Stimulated activated CD4-positive, alpha-beta T cell treated with anti-CD3 and anti-CD28 coated beads, Interleukin-4, amount 100 ng/mL, for 1 hour (primary cell): Measurements from ENCODE around the gene THTPA.

Experiments used
- DNase-seq: peaks from one replicate; pipeline ENCODE4 v3.0.0-alpha.2; 2020

The THTPA gene

DNA sequence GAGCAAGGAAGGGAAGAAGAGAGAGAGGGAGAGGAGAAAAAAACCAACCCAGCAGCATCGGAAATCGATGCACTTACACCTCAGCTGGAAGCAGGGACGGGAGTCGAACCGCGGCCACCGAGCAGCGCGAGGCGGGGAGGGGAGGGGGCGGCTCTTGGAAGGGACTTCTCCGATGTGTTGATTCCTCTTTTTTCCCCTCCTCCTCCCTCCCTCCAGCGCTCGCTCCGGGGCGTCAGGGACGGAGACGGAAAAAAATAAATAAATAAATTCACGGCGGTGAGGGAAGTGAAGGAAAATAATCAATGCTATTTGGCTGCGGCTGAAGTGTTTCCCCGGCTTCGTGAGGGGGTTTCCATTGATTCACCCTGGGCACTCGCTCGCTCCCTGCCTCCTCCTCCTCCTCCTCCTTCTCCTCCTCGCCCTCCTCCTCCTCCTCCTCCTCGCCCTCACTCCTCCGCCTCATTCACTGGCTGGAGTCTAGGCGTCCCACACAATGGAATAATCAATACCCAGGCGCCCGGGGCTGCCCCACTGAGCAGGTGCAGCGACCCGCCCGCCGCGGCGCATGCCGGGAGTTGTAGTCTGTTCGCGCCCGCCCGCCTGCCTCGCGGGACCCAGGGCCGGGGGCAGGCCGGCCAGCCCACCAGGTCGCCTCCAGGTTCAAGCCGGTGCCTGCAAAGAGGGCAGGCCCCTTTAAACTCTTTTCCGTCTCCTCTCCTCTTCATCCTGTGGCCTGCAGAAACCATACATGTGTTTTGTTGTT lies 4.6 kb upstream of the THTPA start, which contains the start of gene ZFHX2:
Gene ZFHX2 (minus strand): TSS at position 500 of the 763 bp plus-strand sequence. CDS start 16,440 bp downstream, outside the sequence.
- peak; percentile 86 for DNase-seq

DNA sequence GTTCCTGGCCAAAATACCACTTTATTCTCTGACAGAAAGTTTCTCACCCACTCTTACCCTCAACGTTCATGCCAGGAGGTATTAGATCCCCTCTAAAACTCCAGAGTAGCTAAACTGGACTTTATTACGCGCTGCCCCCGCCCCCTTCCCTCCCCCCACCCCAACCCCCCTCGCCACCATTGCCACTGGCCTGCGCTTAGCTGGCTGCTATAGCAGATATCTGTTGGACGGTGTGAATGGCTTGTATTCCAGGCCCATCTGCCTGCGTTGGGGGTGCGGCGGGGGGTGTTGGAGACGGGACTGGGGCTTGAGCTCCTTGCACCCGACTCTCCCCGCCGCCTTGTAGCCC lies 564 bp upstream of the THTPA start:
- no peak for DNase-seq

DNA sequence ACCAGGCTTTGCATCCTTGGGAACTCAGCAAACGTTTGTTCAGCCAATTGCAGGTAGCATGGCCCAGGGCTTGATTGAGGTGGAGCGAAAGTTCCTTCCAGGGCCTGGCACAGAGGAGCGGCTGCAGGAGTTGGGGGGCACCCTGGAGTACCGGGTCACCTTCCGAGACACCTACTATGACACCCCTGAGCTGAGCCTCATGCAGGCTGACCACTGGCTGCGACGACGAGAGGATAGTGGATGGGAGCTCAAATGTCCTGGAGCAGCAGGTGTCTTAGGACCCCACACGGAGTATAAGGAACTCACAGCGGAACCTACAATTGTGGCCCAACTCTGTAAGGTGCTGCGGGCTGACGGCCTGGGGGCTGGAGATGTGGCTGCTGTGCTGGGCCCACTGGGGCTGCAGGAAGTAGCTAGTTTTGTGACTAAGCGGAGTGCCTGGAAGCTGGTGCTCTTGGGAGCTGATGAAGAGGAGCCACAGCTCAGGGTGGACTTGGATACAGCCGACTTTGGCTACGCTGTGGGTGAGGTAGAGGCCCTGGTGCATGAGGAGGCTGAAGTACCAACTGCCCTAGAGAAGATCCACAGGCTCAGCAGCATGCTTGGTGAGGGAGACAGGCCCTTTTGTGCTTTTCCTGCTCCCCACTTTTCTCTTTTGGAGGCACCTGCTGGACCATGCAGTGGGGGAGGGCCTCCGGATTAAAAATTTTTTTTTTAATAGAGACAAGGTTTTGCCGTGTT lies 799 bp downstream of the THTPA start:
- DNase-seq: no peak

DNA sequence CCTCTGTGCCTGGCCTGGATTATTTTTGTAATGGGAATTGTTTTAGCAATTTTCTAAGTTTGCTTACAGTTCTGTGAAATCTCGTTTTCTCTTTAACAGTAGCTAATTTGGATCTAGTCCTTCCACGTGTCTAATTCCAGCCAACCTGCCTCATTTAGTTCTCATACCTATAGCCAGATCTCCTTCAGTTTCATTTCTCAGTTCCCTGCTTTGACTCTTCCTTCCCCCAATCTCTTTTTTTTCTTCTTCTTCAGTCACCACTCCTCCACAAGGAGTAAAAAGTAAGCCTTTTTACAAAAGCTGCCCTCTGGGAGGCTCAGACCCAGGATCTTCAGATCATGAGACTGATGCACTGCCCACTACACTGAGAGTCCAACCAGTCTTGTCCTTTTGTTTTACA lies 1.4 kb downstream of the THTPA start:
- no peak for DNase-seq

DNA sequence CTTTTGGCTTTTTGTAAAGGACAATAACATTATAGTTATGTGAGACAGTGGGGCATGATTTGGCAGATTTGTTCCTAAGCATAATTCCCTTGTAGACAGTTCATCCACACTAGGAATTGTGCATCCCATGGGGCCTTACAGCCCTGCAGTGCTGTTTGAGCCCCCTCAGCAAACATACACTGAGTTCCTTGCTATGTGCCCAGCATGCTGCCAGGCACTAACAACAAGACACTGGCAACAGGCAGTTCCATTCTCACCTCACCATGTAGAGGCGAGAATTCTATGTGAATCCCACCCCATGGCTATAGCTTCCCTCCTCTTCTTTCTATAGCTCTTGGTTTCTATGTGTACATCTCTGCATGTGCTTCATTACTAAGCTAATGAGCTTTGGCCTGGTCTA lies 1.9 kb downstream of the THTPA start:
- DNase-seq: no peak

DNA sequence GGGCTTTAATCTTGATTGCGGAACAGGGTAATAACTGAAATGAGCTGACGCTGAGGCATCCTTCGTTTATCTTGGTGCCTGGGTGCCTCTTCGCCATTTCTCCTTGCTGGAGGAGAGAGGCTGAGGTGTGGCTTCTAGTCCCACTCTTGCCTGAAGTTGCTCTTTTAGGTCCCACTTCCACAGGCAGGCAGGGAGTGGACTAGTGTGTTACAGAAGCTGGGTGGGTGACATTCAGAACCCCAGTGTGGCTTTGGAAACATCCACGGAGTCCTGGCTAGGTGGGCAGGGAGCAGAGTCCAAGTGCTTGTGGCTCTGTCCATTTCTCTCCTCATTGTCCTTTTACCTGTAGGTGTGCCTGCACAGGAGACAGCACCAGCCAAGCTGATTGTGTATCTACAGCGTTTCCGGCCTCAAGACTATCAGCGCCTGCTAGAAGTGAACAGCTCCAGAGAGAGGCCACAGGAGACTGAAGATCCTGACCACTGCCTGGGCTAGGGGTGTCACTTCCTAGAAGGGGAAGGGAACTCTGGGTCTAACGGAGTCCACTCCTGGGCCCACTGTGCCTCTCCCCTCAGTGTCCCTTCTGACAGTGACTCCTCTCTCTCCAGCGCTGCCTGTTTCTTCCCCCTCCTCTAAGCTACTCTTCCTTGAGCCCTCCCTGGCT lies 2.4 kb downstream of the THTPA start:
- no peak for DNase-seq

DNA sequence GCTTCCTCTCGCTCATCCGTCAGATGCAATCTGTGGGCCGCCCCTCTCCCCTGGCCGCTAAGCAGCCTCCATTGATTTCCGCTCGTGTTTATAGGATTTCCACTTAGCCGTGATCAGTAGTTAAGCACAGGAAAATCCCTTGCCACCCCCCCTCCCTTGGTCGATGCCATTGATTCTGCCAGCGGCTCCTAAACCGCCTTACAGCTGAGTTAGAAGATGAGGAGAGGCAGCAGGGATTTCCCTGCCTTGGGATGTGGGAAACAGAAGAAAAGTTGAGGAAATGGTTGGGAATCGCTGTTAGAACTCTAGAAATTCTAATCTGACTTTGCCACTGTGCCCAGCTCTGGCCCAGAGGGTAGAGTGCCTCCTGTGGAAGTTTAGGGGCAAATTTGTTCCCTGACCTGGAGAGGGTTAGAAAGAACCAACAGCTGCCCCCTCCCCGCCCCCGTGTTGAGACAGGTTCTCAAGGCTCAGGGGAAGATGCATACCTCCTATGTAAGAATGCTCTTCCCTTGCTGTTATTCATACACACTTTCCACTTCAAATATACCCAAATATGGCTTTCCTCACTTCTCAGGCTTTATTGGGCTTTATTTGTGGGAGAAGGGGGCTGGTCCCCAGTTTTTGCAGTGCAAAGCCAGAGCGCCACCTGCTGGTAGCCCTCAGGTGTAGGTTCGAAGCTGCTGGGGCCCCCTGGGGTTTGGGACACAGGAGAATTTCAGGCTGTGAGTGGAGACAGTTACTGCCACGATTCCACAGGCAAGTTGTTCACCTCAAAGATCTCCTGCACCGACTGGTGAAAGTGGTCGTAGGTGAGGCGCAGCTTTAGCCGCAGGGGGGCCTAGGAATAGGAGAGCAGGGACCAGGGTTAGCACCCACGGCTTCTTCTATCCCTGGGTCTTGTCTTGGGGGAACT lies 3.2 kb downstream of the THTPA start:
- peak; percentile 75 for DNase-seq

DNA sequence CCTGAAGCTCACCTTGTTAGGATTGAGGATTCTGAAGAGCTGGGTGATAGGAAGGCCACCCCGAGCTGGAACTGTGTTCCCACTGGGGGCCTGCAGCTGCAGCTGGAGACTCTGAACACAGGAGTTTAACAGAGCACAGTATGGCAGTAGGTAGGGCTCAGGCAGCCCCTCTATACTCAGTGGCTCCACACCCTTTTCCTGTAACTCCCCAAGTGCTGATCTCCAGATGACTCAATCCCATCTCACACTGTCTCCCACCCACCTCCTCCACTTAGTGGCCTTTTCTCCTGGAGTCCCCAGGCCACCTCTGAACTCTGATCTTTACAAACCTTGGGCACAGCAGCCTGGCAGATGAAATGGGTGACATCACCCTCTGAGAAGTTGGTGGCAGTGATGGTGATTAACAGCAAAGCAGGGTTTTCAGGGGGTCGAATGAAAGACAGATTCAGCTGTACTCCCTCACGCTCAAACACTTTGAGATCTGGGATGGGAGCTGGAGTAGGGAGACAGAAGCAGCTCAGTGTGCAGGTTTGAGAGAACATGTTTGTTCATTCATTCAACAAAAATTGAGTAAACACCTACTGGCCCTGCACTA lies 4.0 kb downstream of the THTPA start:
- DNase-seq: no peak

DNA sequence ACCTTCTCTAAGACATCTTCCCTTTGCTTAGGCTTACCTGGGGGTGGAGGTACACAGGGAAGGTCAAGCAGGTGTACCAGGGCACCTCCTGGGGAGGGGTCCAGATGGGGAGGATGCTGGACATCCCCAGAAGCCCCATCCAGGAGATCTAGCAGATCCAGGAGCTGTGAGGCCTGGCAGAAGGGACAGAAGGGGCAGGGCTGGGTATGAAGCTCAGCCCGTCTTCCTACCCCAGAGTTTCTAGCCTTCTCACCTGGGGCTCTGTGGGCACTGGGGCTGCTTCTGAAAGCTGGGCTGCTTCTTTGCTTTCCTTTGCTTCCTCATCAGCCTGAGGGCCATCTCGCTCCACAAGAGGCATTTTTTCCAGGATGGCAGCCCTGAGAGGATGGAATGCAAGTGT lies 5.2 kb downstream of the THTPA start:
- no peak for DNase-seq

DNA sequence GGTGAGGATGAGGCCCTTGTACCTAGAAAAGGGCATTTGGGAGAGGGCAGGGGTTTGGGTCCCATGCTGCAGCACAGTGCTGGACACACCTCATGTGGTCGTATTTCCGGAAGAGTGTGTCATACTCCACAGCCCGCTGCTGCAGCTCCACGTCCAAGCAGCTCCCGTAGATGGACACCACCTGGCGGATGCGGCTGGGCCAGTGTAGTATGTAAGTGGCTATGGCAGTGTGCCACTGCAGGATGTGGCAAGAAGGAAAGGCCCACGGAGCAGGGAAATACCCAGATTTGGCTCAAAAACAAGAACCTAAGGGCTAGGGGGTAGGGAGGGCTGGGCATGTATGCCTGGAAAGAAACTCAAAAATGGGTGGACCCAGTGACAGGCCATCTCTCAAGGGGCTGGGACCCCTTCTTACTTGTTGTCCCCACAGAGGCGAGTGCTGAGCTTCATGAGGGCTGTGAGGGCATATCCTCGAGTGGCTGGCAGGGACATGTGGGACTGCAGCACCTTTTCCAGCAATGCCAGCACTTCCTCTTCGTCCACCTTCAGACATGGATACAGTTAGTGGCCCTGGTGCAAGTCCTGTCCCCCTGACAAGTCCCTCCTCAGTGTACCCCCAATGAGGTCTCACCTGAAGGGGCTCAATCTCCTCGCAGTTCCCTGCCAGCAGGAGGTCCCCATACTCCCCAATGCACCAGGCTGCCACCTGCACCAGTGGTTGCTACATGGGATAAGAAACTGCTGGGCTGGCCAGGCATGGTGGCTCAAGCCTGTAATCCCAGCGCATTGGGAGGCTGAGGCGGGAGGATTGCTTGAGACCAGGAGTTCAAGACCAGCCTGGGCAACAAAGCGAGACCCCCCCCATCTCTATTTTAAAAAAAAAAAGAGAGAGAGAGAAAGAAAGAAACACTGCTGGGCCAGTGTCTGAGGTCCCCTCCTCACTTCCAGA lies 6.1 kb downstream of the THTPA start:
- no peak for DNase-seq

DNA sequence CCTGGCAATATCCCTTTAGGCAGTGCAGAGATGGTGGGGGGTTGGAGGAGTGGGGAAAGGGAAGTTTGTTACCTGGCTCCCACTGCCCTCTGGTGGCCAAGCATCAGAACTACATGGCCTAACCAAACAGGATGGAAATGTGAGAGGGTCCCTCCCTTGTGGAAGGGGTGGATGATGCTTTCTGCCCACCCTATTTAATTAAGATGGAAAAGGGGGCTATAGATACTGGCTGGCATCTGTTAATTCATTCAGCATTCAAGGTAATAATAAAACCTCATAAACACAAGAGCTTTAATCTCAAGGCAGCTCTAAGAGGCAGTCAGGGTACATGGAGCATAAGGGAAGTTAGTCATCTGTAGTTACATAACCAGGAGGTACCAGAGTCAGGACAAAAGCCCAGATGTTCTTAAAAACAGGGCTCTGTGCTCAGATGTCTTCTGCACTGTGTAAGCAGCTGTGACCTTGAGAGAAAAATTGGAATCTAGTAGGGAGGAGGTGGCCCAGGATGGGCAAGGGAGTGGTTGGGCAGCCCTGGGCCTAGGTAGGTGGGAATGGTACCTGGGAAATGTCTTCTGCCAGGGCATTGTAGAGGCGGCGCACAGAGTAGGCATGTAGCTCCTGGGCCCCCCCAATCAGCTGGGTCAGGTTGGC lies 6.9 kb downstream of the THTPA start:
- DNase-seq: peak; percentile 63

DNA sequence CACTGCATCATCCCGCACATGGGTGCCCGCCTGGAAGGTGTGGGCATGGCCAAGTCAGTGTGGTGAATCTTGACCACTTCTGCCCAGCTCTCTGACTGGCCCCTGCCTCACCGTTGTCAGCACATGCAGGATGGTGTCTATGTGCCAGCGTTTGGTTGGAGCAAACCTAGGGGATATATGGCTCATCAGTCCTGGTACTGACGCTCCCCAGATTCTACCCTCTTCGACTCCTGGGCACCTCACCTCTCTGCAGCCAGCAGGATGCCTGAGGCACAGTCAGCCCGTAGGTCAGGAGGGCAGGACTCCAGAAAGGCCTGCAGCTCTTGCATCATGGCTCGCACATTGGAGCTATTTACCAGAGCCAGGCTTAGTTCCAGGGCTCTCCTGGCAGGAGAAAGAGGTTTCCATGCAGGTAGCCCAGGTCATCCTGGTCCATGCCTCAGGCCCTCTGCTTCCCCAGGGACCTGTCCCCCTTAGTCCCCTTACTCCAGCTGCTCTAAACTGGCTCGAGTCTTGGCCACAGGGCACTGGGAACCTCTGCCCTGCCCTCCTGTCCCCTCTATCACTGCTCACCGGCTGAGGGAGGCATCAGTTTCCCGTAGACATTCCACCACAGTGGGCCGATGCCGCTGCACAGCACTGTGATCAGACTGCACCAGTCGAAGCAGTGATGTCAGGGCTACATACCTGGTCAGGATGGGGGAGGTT lies 7.6 kb downstream of the THTPA start:
- no peak for DNase-seq

DNA sequence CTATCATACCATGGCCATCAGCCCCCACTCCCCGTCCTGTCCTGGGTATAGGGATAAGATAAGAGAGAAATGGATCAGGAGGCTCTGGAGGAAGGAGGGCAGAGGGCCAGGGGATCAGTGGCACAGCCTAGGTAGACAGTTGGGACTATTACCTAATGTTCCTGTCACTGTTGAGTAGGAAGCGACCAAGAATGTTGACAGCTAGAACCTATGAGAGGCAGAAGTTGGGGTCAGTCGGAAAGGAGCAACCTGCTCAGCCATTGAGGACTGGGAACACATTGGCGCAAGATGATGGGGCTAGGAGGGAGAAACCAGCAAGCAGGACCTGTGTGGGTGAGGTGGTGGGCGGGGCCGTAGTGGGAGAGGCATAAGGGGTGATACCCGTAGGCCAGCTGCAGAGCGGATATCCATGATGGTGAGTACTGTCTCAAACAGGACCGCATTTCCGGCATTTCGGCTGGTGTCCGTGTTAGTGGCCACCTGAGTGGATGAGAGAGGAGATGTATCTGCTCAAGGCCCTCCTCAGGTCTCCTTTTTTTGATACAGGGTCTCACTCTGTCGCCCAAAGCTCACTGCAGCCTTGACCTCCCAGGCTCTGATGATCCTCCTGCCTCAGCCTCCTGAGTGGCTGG lies 8.2 kb downstream of the THTPA start:
- no peak for DNase-seq

DNA sequence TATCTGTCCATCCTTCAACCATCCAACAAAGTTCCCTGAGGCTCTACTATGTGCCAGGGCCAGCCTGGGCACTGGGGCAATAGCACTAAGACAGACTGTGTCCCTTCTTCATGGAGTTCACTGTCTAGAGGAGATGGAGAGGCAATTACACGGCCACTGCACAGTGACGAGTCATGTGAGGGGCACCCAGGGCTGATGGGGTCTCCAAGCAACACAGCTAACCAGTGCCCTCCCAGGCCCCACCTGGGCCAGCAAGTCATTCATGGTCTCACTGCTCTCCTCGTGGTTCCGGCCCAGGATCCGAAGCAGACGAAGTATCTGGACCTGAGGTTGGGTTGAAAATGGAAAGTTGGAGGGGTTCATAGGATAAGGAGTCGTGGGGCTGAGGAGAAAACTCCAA lies 8.8 kb downstream of the THTPA start:
- DNase-seq: no peak

DNA sequence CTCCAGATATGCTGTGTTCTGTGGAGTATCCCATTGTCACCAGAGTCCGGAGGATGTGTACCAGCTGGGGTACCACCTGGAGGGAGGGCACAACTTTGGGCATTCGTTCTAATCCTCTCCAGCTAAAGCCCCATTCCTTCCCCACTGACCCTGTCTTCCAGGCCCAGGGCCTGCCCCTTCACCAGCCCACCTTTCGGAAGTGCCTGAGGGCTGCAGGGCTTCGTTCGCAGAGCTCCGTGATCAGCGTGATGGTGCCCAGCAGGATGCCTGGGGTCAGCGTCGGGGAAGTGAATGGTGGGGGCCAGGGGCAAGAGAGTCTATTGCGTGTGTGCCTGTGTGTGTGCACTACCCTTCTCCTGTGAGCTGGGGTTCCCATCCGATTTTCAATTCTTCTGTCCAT lies 9.6 kb downstream of the THTPA start:
- no peak for DNase-seq

DNA sequence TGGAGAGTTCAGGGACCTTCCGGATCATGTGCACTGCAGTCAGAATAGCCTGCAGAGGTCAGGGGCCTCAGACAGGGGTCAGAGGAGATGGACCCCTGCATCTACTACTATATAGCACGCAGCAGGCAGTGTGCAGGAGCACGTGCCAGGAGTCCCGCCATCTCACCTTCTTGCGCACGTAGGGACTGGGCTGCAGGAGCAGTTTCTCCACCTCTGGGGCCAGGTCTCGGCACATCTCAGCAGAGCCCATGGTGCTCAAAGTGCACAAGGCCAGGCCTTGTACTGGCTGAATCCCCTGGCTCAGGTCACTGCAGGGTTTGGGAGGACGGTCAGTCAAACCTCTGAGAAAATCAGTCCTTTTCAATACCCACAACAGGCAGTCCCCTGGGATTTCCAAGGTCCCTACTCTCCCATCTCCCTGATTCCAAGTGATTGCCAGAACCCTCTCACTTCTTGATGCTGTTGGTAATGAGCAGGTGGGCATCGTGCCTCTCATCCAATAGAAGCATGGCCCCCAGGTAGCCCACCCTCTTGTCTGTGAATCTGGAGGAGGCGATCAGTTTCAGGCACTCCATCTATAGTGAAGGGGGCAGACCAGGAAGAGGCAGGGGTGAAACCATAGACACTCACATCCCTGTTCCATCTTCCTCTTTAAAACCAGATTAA lies 10.2 kb downstream of the THTPA start:
- DNase-seq: no peak

DNA sequence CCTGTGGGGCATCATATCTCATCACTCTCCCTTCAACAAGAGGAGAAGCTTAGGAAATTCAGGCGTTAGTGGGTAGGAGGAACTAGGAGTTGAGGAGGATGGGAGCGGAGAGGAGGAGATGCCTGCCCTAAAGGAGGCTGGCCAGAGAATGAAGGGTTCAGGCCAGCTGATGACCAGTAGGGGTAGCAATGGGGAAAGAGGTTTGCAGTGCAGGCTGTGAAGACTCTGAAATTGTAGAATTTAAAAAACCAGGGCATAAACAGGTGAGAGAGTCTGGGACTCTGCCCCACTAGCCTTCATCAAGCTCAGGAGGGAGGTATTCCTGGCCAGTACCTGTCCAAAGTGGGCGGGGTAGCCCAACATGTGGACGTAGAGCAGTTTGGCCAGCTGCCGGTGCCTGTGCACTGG lies 10.7 kb downstream of the THTPA start:
- DNase-seq: no peak

DNA sequence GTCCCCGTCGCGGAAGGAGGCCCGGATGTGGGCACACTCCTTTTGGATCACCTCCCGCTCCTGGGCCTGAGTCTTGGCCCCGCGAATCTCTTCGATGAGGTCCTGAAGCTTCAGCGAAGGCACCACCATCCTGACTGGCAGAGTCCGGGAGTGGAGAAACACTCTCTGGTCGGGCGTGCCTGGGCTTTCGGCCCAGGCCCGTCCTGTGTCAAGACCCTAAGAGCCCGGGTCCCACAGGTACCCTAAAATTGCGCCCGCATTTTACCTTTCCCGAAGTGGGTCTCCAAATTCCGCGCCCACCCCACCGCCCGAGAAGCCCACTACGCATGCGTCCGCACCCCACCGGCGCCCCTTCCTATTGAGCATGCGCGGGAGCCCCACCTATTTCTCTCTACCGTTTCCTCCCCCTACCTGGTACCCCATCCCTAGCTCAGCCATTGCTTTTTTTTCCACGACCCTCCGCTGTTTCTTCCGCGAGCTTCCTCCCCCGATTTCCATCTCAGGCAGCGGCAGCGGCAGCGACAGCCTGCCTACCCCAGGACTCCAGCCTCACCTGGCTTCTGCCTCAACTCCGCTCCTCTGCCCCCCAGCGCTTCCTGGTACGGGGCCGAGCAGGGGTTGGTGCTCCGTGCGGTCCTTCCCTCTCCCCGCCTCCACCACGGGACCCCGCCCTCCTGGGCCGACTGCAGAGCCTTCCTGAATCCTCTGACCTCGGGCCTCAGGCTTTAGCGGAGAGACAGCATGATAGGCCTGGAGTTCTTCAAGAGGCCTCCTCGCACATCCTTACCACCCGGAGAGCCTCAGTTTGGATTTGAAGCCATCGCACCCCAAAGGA lies 11.3 kb downstream of the THTPA start, which contains the start of gene AP1G2:
Gene AP1G2 (minus strand): TSS at position 606 of the 835 bp plus-strand sequence. CDS start 477 bp downstream, at position 129.
- DNase-seq: peak; percentile 86
